ENCODE measurements around the gene IFNG.
"Not testable (repeated sequence)": the region's sequence is repeated elsewhere in the genome, so short reads cannot be mapped to it uniquely, and the experiment has no call there.

IFNG gene

GRCh38 chr12:68159681-68160304, at the start of gene IFNG:
Gene IFNG, minus strand, starts transcription at chr12:68159740. Its CDS starts 125 bp downstream, at chr12:68159615.
- no peak for DNase-seq

GRCh38 chr12:68209048-68209728, 49.6 kb upstream of the IFNG start:
- DNase-seq, result peak; percentile 80

- peak; percentile 90 for DNase-seq
Measured at GRCh38 chr12:68207276-68207675, 47.7 kb upstream of the IFNG start.

- DNase-seq, result peak; percentile 84
Measured at GRCh38 chr12:68206446-68206845, 46.9 kb upstream of the IFNG start.

- no peak for DNase-seq
Measured at GRCh38 chr12:68203460-68203875, 43.9 kb upstream of the IFNG start.

GRCh38 chr12:68200854-68201253, 41.3 kb upstream of the IFNG start:
- DNase-seq, result no peak

- peak; percentile 32 for DNase-seq
Measured at GRCh38 chr12:68199127-68199526, 39.6 kb upstream of the IFNG start.

- no peak for DNase-seq
Measured at GRCh38 chr12:68198507-68199086, 39.1 kb upstream of the IFNG start.

GRCh38 chr12:68190301-68190700, 30.8 kb upstream of the IFNG start:
- DNase-seq, result no peak

- DNase-seq, result no peak
Measured at GRCh38 chr12:68189821-68190242, 30.3 kb upstream of the IFNG start.

GRCh38 chr12:68185598-68185997, 26.1 kb upstream of the IFNG start:
- no peak for DNase-seq

GRCh38 chr12:68180792-68181744, 21.5 kb upstream of the IFNG start:
- DNase-seq, result peak; percentile 87

- DNase-seq, result no peak
Measured at GRCh38 chr12:68178774-68179439, 19.4 kb upstream of the IFNG start.

- no peak for DNase-seq
Measured at GRCh38 chr12:68178184-68178583, 18.6 kb upstream of the IFNG start.

GRCh38 chr12:68177562-68177961, 18.0 kb upstream of the IFNG start:
- peak; percentile 3 for DNase-seq

GRCh38 chr12:68176257-68176656, 16.7 kb upstream of the IFNG start:
- peak; percentile 18 for DNase-seq

GRCh38 chr12:68175557-68176061, 16.1 kb upstream of the IFNG start:
- no peak for DNase-seq

GRCh38 chr12:68174761-68175160, 15.2 kb upstream of the IFNG start:
- not testable (repeated sequence) for DNase-seq

- DNase-seq, result no peak
Measured at GRCh38 chr12:68173792-68174191, 14.3 kb upstream of the IFNG start.

- DNase-seq, result no peak
Measured at GRCh38 chr12:68170726-68171125, 11.2 kb upstream of the IFNG start.

- no peak for DNase-seq
Measured at GRCh38 chr12:68169213-68169889, 9.8 kb upstream of the IFNG start.

Data from NCI-H69 (cell line).